ENCODE data around the gene SULT4A1.

Gene SULT4A1

DNA sequence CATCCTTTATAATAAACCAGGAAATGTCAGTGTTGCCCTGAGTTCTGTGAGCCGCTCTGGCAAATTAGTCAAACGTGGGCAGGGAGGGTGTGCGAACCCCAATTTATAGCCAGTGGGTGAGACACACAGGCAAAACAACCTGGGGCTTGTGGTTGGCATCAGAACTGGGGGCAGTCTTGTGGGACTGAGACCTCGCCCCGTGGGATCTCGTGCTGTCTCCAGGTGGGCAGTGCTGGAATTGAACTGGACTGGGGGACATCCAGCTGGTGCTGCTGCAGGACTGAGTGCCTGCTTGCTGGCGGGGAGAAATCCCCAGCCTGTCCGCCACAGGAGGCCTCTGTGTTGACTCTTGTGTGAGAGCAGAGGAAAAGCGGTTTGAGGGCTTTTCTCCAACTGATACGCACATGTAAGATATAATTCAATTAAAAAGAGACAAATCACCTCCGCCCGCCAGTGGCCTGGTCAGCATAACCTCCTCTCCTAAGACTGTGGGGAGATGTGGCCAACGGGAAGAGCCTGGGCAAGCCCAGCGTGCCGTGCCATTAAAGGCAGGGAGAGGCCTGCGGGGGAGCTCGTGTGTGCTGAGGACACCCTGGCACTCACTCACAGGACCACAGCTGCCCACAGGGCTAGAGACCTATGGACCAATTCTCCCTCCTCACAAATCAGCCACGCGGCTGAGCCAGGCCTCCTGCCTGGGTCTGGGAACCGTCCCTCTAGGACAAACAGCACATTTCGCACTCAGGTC is 18.4 kb downstream of the SULT4A1 start:
- DNase-seq = no peak

DNA sequence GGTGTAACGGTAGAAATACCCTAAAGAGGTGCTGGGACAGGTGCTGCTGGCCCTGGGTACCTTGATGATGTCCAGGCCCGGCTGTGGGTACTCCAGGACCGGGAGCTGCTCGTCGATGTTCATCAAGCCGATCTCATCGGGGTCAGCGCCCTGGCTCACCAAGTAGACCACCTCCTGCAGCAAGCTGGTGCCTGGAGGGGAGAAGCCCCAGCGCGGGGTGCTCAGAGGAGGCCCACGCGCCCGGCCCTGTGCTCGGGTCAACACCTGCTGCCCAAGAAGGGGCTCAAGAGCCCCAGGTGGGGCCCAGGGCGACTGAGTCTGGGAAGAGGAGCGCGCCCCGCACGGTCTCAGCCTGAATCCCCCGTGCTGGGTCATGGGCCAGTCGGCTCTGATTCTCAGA is 20.6 kb downstream of the SULT4A1 start:
- DNase-seq = no peak

DNA sequence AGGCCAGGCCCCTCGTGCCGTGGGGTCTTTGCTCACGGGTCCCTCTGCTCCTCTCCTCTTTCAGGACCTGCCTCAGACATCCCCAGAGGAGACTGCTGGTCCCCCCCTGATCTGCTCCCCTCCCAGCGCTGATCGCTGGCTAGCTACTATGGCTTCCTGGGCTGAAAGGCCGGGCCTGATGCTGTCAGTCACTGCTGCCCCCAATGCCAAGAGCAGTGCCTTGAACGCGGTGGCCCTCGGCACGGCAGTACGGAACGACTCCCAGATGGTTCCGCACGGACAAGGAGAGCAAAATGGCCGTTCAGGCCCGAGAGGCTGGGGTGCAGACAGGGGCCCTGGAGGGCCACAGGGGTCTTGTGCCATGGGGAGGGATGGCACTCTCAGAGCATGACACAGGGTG is 21.5 kb downstream of the SULT4A1 start:
- no peak for DNase-seq

DNA sequence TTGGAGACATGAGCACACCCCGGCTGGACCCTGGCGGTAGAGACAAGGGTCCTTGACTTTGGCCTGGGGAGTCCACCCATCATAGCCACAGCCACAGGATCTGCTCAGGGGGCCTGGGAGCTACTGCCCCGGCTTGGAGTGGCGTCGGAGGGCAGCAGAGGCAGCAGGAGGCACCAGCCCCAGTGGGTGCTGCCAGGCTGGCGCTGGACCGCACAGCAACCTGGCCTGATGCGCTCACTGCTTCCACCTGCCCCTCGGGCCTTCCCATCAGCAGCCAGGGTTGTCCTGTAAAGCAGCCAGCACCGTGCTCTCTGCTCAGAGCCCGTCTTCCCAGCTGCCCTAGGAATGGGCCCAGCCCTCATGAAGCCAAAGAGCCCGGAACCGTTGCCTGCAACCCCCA is 21.9 kb downstream of the SULT4A1 start:
- DNase-seq = no peak

DNA sequence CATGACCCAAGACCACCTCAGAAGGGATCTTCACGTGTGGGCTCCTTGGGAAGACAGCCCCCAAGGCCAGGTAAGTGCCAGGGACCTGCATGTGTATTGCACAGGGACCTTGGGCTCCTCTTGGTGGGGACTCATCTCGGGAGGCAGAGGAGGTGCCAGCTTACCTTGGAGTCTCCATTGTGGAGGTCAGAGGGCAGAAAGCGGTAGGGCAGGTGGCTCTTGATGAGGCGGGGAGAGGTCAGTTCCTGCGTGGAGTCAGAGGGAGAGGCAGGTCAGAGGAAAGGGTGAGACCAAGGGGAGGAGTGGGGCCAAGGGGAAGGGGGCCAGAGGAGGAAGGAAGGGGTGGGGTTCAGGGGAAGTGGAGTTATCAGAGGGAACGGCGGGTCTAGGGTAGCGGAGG is 22.5 kb downstream of the SULT4A1 start:
- DNase-seq = no peak

DNA sequence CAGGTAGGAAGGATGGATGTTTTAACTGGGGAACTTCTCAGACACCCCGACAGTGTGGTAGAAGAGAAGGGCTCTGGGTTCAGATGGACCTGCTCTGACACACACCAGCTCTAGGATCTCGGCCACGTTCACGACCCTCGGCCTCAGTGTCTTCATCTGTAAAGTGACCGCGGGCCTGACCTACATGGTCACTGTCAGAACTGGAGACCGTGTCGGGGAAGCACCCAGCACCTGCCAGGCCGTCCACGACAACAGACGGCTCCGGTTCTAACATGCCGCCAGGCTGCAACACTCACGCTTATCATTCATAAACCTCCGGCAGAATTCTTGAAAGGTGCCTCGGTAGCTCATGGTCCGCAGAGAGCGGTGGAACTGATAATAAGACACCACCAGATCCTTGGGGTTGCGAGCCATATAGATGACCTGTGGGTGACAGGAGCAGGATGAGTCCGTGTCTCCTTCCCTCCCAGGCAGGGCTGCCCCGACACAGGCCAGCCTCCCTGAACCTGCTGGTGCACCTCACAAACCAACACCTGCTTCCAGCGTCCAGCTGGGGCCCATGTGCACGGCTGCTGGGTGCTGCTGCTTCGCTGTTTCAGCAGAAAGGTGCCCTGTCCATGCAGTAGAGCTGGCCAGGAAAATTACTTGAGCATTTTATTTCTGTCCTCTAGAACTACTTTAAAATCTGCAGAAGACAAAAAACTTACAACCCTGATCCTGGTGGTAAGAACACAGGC is 23.6 kb downstream of the SULT4A1 start:
- DNase-seq = no peak

DNA sequence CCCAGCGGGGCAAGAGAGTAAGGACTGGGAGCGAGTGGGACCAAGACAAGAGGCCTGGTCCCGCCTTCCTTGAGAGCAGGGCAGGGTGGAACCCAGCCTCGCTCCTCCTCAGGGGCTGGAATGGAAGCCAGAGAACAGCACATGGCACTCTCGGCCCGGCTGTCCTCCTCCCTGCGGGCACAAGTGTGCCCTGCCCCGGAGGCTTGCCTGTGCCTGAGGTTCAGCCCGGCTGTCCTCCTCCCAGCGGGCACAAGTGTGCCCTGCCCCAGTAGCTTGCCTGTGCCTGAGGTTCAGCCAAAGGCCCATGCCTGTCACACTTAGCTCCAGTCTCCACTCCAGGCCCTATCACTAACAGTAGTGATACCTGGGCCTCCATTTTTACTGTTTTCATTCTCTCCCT is 24.2 kb downstream of the SULT4A1 start:
- DNase-seq = no peak

DNA sequence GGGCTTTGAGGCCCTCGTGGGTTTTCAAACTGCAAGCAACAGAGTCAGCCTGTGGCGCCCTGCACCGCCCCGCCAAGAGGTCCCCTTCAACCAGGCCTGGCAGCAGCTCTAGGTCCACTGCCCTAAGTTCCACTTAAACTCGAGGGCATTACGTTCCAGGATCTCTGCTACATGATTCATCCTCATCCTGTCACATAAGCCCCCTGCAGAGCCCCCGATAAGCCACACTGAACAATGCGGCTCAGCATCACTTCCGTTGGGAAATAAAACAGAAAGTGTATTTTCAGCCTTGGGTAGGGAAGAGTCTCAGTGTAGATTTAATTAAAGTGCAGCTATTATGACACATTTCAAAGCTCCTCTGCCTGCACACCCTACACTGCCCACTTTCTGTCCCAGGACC is 24.6 kb downstream of the SULT4A1 start:
- no peak for DNase-seq

DNA sequence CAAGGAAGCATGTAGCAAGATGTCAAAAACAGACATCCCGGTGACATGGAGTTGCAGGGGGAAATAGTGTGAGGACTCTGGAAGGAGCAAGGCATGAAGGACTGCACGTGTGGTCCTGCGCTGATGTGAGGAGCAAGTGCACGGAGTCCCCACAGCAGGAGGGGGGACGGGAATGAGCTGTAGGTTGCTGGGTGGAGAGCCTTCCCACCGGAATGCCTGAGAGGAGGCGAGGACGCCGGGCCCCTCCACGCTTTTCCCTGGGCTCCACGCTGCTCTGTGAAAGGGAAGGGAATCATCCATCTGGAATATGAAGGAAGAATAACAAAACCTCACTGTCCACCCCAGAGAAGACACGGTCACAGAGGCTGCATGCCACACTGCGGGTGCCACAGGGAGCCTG is 26.6 kb downstream of the SULT4A1 start:
- DNase-seq = no peak

DNA sequence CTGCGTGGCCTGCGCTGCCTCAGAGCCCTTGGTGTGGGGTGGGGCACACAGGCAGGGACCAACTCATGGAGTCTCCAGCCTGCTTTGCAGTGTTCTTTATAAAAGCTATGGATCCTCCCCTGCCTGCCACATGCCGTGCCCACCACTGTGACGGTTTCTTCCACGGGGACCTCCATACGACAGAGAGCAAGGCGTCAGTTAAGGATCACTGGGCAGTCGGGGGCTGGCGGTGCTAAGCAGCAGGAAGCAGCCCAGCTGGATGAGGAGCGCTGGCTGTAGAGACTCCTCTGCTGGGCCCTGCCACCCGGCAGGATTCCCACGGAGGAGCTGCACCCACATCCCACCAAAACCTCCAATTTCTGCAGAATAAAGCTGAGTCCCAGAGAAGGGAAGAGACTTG is 27.1 kb downstream of the SULT4A1 start:
- DNase-seq = no peak

DNA sequence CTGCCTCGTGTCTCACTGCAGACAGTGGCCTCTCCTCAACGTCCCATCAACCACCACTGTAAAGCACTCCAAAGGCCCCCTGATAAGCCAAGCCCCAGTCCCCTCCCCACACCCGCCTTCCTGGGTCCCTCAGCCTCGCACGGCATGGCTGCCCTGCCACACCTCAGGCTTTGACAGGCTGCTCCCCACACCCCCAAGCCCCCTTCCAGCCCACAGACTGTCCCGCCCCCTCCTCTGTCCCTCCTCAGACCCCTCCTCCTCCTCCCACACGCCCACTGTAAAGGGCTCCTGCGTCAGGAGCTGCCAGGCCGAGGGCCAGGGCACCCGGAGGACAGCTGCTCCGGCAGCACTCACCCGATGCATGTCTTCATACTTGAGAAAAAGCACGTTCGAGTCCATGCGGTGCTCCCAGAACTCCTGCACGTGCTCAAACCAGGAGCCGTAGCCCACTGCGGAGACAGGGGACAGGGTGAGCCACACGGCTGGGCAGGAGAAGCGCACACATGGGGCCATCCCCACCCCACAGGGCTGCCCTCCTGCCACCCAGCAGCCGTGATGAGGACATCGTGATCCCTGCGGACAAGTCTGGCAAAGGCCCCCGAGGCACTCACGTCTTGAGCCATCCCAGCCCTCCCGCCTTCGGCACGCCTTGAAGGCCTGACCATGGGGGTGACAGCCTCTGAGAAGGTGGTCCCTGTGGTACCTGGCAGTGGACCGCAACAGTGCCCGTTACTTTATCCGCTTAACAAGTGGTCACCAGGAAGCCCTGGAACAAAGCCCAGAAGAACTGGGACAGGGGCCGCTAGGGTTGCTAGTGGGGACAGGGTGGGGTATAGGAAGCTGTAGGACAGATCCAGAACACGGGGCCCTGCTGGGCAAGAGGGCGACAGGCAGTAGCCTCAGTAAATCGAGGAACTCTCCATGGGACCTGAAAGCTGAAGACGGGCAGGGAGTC is 28.8 kb downstream of the SULT4A1 start:
- no peak for DNase-seq

DNA sequence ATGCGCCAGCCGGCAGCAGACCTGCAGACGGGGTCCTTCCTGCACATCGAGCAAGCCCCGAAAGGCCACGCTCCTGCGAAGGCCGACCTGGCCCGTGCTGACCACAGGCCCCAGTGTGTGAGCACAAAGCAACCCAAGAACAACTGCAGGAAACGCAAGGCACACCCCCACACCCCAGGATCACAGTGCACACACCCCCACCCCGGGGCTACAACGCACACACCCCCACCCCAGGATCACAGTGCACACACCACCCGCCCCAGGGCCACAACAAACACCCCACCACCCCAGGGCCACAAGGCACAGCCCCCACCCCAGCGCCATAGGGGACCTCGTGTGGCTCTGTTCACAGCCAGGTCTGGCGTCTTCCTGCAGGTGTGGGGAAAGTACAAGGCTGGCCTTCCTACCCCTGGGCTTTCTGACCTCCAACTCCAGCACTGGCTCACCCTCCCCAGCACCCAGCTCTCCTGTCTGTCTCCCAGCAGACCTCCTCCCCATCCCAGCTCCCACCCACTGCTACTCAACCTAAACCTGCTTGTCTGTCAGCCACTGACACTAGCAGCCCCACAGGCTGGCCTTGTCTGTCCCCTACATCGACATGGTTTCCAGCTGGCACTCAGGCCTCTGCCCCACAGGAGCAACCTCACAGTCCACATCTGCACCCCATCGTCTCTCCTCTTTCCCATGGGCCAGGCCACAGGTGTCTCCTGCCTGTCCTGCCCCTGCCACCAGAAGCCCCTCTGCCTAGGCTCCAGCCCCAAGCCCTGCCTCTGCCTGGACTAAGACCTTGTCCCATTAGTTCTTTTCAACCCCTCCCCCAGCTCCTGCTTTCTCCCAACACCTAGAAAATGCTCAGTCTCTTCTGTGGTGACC is 29.7 kb downstream of the SULT4A1 start:
- DNase-seq = no peak

DNA sequence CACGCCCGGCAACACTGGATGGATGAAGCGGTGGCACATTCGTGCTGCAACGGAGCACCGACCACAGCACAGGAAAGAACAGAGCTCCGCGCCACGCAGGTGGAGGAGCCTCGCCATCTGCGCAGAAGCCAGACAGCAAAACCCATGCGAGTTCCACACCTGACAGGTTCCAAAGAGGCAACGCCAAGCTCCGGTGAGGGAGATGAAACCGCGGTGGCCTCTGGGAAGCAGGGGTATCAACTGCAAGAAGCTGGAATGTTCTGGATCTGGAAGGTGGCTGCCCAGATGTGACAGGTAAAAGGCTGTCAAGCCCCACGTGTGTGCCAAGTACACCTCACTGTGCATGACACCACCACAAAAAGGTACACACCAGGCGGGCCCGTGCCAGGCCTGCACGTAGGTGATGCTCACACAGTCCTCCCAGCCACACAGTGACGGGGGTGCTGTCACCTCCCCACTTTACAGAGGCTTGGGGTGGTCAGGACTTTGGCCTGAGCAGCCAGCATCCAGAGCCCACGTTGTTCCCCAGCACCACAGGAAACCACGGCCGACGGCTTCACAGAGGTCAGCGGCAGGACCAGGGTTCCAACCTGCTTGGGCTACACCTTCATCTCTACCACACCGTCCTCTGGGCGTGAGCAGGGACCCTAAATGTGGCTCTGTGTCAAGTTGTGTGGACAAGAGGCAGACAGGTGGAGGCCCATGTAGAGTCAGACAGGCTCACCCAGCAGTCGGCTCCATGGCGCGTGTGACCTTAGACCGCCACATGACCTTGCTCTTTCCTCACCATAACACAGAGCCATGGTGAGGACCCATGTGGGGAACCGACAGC is 30.5 kb downstream of the SULT4A1 start:
- no peak for DNase-seq

DNA sequence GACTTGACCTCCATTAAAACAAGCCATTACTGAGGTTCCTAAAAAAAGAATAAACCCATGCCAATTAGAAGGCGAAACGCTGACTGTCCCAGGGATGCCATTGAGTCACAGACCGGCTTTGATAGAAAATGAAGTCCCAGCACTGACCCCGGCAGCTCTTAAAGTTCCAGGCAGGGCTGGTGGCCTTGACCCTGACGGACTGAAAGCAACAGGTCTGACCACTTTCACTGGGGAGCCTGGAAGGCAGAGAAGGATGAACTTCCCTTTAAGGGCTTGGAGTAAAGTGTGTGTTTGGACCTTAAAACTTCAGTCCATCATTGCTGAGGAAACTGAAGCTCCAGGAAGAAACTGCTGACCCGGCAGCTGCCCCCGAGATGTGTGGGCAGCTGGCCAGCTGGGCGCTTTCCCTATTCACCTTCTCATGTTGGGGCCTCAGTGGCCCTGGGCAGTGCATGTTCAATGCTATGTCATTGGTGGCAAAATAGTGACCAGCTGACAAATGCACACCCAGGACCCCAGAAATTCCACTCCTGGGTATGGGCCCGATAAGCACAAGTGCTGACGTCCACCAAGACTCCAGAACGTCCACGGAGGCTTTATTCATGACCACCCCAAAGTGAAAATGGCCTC is 31.3 kb downstream of the SULT4A1 start:
- DNase-seq = no peak

DNA sequence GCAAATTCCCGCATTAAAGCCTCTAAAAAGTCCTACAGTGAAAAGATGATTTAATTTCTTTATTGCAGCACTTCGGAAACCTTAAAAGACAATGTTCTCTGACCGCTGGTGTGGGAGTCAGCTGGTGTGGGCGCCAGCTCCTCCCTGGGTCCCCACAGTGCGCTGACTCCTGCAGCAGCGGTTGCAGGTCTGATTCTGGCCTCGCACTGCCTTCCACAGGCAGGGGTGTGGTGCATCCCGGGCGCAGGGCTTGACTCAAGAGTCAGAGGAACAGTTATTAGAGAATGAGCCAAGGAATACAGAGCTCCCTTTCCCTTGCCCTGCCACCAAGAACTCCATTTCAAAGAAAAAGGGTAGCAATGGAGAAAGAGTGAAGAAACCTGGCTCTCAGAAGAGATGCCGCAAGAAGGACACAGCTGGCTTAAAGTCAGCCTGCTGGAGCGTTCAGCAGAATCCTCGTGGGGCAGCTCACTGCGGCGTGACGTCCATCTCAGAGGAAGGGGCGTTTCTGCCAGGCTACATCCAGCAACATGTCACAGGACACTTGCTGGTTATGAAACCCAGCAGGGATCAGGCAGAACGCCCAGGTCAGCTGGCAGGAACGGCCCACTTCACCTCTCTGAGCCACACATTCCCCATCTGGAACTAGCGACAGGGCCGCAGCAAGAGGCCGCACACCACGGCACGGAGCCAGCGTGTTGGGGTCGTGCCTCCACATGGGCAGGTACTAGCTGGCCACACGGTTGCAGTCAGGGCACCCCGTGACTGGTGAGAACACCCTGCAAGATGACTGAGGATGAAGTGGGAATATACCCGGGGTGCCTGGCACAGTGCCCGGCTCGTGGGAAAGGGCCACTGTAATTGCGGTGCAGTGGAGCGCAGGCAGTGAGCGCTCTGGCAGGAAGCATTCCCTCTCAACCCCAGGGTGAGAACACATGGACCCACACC is 32.1 kb downstream of the SULT4A1 start:
- peak; percentile 34 for DNase-seq

DNA sequence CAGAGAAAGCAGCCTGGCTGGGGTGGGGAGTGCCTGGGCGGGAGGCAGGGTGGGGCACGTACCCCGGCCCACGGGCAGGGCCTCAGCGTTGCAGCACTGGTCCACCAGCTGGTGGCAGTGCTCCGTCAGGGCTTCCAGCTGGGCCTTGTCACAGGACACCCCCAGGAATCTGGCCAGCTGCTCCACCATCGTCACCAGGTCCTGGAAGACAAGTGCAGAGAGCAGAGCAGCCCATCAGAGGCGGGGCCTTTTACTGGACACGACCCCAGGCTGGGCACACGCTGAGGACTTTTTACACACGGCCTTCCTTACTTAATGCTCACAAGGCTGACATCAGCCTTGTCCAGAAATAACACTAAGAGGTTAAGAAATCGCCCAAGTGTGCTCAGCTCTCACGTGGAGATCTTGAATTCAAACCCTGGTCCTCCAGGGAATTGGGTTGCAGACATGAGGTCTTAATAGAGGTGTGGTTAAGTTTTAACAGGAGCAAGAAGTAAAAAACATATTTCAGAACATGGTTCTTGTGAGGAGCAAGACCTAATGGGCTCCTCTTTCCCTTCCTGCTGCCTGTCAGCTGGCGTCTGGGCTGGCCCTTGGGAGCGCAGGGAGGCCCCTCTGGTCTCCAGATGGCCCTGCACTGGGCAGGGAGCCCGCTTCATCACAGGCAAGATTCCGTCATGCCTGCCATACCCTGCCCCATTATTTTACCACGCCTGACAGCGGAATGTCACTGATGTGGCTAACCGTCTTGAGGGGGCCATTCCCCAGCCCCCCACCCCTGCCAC is 33.1 kb downstream of the SULT4A1 start:
- no peak for DNase-seq

DNA sequence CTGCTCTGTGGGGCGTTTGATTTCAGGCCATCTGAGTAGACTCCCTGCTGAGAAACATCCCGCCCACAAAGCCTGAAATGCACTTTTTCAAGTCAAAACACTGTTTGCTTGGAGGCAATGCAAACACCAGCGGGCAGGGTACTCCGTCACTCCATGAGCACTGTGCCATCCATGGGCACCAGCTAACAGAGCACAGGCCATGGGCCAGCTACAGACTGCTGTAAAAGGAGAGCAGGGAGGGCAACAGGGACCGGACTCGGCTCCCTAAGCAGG is 33.7 kb downstream of the SULT4A1 start:
- DNase-seq = no peak

DNA sequence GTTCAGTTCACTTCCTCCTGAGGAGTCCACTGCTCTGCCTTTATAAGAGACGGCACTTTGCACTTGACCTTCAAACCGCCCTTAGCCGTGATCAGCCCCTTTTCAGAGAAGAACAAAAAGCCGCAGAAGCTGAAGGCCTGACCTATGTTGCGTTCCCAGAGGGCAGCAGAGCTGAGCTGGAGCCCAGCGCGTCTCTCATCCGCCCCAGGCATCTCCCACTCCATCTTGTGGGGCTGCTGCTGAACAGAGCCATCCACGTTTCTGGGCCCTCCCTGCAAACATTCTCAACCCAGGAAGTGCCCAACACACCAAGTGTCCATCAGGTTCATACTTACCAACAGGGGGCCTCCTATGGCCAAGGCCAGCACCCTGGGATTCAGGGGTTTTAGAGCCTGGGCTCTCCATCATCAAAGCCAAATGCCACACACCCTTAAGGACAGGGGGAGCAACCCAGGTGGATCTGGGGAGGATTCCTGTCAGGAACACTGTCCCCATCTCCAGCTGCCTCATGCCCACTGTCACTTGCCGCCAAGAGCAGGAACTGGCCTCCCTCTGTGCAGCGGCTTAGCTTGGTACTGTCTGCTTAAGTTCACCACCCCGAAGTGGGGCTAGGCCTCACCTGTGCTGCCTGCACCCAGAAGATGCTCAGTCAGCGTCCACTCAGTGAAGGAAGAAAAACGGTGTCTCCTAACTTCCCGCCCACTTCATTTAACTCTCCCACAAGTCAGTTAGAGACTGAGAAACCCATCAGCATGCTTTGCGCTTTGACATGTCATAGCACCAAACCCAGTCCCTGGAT is 34.2 kb downstream of the SULT4A1 start:
- no peak for DNase-seq
